Panc1 (cell line): ENCODE data around the gene CDKAL1. TPM values are rescaled to one million over a fixed set of nuclear protein-coding genes. Genes with fewer than 3 reads are reported as not detected.

Source experiments
- ATAC-seq: fragments of 200-7000 bp; cut with Tn5 transposase; 2 replicates; pipeline ENCODE4 v1.9.1; 2020; ENCODE audit warnings: mild to moderate bottlenecking, moderate library complexity
- BruUV-seq: library from RNA; stranded (reverse); fragments of 400-500 nt; replicated peaks from 2 replicates; lab custom pipeline; 2021; lab: Mats Ljungman, UMichigan
- CTCF ChIA-PET: fragments of 300-600 bp; sonication (Branson Sonifier 250); formaldehyde crosslinking; loops from one replicate; lab custom pipeline; 2022; ENCODE audit warnings: antibody characterized with exemption; lab: Charles Lee
- POLR2A ChIA-PET: fragments of 300-600 bp; sonication (Branson Sonifier 250); formaldehyde crosslinking; loops from one replicate; lab custom pipeline; 2022; ENCODE audit warnings: antibody characterized with exemption; lab: Charles Lee
- DNase-seq: peaks from one replicate; pipeline ENCODE4 v3.0.0-alpha.2; 2010; ENCODE audit warnings: low read depth, low spot score
- H3K27ac ChIP-seq: 2 replicates; pipeline ENCODE4 v1.5.1; 2011; ENCODE audit warnings: mild to moderate bottlenecking, low read length, inconsistent platforms
- H3K27me3 ChIP-seq: fragments of 200-500 bp; sonication (Bioruptor generic); 2 replicates; pipeline ENCODE4 v1.6.0; 2014; ENCODE audit warnings: low read length, inconsistent platforms; ENCODE audit not compliant: control insufficient read depth, insufficient read depth
- H3K36me3 ChIP-seq: fragments of 200-500 bp; sonication (Bioruptor generic); 2 replicates; pipeline ENCODE4 v1.5.1; 2014; ENCODE audit warnings: inconsistent platforms, mild to moderate bottlenecking, low read length, moderate library complexity; ENCODE audit not compliant: control insufficient read depth, insufficient read depth
- H3K4me1 ChIP-seq: 2 replicates; pipeline ENCODE4 v1.5.1; 2011; ENCODE audit warnings: inconsistent platforms, mild to moderate bottlenecking, low read length, moderate library complexity; ENCODE audit not compliant: control insufficient read depth, insufficient read depth
- H3K4me3 ChIP-seq, 2 experiments: 2 replicates each; pipeline ENCODE4 v1.5.1; 2011 to 2012; ENCODE audit warnings: low read depth in 2 of 2, low read length in 2 of 2, mild to moderate bottlenecking in 2 of 2, inconsistent platforms in 1 of 2, moderate library complexity in 1 of 2
- H3K9me3 ChIP-seq: fragments of 200-500 bp; sonication (Bioruptor generic); 2 replicates; pipeline ENCODE4 v1.5.1; 2014; ENCODE audit warnings: low read depth, mild to moderate bottlenecking, inconsistent platforms, low read length, moderate library complexity; ENCODE audit not compliant: control insufficient read depth, insufficient read depth
- CTCF ChIP-seq: fragments of 450-650 bp; IDR thresholded peaks from 2 replicates; pipeline ENCODE4 v1.5.1; 2017; ENCODE audit warnings: mild to moderate bottlenecking
- POLR2AphosphoS5 ChIP-seq: IDR thresholded peaks from 2 replicates; pipeline ENCODE4 v1.6.1; 2012; ENCODE audit warnings: mild to moderate bottlenecking, low read depth, low read length, moderate library complexity
- SIN3A ChIP-seq: IDR thresholded peaks from 2 replicates; pipeline ENCODE4 v1.6.1; 2012; ENCODE audit warnings: low read depth, mild to moderate bottlenecking, low read length, moderate library complexity, borderline replicate concordance; ENCODE audit not compliant: insufficient read depth
- TCF7L2 ChIP-seq: IDR thresholded peaks from 2 replicates; pipeline ENCODE4 v1.6.1; 2011; ENCODE audit warnings: mild to moderate bottlenecking, low read depth, low read length, inconsistent platforms
- in situ Hi-C: cut with HindIII; loops from 2 replicates; pipeline ENCODE4 v1.10.0; 2016; ENCODE audit warnings: low sequenced_read_pairs, low pct_unique_long_range_greater_than_20kb
- intact Hi-C: fragments of 100-400 bp; cut with micrococcal nuclease; formaldehyde crosslinking; loops from one replicate; pipeline ENCODE4 v1.10.0; 2022; ENCODE audit not compliant: unreplicated experiment
- total RNA-seq: library from RNA; stranded (reverse); gene quantifications from one replicate; pipeline ENCODE4 v1.2.1, GENCODE V29; 2021; ENCODE audit not compliant: unreplicated experiment

Gene CDKAL1
- total RNA-seq, 1 experiment from 2014 or later, result 14.5 TPM

- CTCF ChIA-PET, result no interaction called here
- Histone ChIP-seq H3K27ac (peak overlapping the region; percentile 35; the same call in 1 of the 2 replicates), H3K4me1 (peaks cover 5% of the 10 kb centered on the region), H3K9me3 (peaks cover 3% of the 10 kb centered on the region; the same call in 1 of the 2 replicates), H3K27me3 (no peaks in the 10 kb centered on the region), H3K36me3 (no peaks in the 10 kb centered on the region), H3K4me3 (no peak overlapping the region)
- TF ChIP-seq CTCF, result no peak
- in situ Hi-C loops (no loop called here), intact Hi-C loops (no loop called here)
- BruUV-seq, result no TSS peak
- DNase-seq (no peak), ATAC-seq (peak; percentile 51; the same call in 1 of the 2 replicates)
- POLR2A ChIA-PET, result no interaction called here
Observed at GRCh38 chr6:21003780-21004541, 469.7 kb downstream of the CDKAL1 start.

GRCh38 chr6:21005816-21006570, 471.7 kb downstream of the CDKAL1 start:
- intact Hi-C loops, result no loop called here
- BruUV-seq, result no TSS peak
- H3K4me1 ChIP-seq, result peaks cover 5% of the 10 kb centered on the region
- H3K27me3 ChIP-seq, result no peaks in the 10 kb centered on the region
- CTCF ChIA-PET, result no interaction called here
- ATAC-seq (peak; percentile 89), DNase-seq (peak; percentile 86)
- H3K36me3 ChIP-seq, result no peaks in the 10 kb centered on the region
- H3K9me3 ChIP-seq, result peaks cover 6% of the 10 kb centered on the region
- no peak for TF ChIP-seq CTCF
- no peak for TF ChIP-seq SIN3A
- peak overlapping the region; percentile 23; the same call in 1 of the 2 replicates for H3K27ac ChIP-seq
- in situ Hi-C loops, result no loop called here
- POLR2A ChIA-PET, result no interaction called here
- no peak overlapping the region for H3K4me3 ChIP-seq

- no peak overlapping the region for H3K27ac ChIP-seq
- TF ChIP-seq CTCF, result peak; percentile 35; the same call in 1 of the 2 replicates
- no peak for TF ChIP-seq POLR2AphosphoS5
- no peak for TF ChIP-seq TCF7L2
- ChIA-PET POLR2A (interaction anchor here (0.6 kb wide), 1 partner anchor 494 kb away, joined by 3 read pairs; no protein-coding TSS in a partner anchor), CTCF (no interaction called here)
- BruUV-seq, result no TSS peak
- peaks cover 15% of the 10 kb centered on the region; the same call in 1 of the 2 replicates for H3K9me3 ChIP-seq
- no peaks in the 10 kb centered on the region for H3K36me3 ChIP-seq
- ATAC-seq (no peak), DNase-seq (no peak)
- H3K4me3 ChIP-seq, result no peak overlapping the region
- no peaks in the 10 kb centered on the region for H3K27me3 ChIP-seq
- in situ Hi-C loops, result no loop called here
- intact Hi-C loops, result no loop called here
- no peaks in the 10 kb centered on the region; the same call in 1 of the 2 replicates for H3K4me1 ChIP-seq
Observed at GRCh38 chr6:21019614-21020013, 485.4 kb downstream of the CDKAL1 start.
